Astrocyte of the spinal cord (primary cell): Measurements from ENCODE around the gene CAMK1.

Experiments
- DNase-seq: peaks from one replicate; pipeline ENCODE4 v3.0.0; 2011; ENCODE audit warnings: low read depth, low spot score
- H3K4me3 ChIP-seq: 2 replicates; pipeline ENCODE4 v1.5.1; 2011; ENCODE audit warnings: low read depth, mild to moderate bottlenecking, low read length, moderate library complexity
- CTCF ChIP-seq: IDR thresholded peaks from 2 replicates; pipeline ENCODE4 v1.5.1; 2012; ENCODE audit warnings: low read depth, mild to moderate bottlenecking, low read length, inconsistent platforms
- in situ Hi-C: cut with HindIII; loops from 2 replicates; pipeline ENCODE4 v1.10.0; 2017; ENCODE audit warnings: low sequenced_read_pairs

CAMK1 gene

DNA sequence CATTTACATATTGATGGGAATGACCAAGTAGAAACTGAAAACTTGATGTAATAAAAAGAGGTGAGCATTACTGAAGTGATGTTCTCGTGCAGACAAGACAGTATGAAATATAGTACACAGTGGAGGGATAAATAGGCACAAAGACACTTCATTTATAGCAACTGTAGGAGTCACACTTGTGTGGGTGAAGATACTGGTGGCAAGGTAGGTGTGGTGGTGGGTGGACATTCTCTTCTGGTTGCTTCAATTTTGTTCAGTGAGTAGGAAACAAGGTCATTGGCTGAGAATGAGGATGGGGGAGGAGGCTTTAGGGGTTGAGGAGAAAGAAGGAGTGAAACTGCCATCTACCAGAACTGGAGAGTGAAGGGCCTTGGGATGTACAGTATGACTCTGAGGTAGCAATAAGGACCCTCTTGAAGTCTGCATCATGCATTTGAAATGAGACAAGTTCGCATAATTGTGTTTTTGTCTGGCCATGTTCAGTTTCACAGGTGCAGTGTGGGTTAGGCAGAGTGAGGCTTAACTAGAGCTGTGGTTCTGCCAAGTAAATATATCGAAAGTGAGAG, 59.5 kb downstream of the CAMK1 start:
- no peak for DNase-seq
- in situ Hi-C loops, result no loop called here
- TF ChIP-seq CTCF, result no peak
- no peak overlapping the region for H3K4me3 ChIP-seq
